GM19455 (cell line): ENCODE measurements around the gene C10orf105.

Source experiments
- ATAC-seq: cut with Tn5 transposase; IDR thresholded peaks from one replicate; pipeline ENCODE4 v1.9.1; 2021; ENCODE audit not compliant: unreplicated experiment

Gene C10orf105

DNA sequence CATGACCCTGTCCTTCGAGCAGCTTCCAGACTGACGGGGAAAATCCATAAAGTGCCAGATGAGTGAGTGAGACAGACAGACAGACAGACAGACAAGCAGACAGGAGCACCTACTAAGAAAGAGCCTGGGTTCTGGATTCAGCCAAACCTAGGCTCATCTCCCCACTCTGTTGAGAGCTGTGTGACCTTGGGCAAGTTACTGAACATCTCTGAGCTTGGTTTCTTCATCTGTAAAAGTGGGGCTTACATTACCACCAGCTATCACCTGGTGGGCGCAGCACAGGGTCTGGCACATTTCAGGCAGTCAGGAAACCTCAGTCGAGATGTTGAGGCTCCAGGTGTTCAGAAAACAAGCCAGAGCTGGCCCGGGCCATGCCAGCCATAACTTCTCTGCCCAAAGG, 37.6 kb downstream of the C10orf105 start:
- ATAC-seq: no peak

DNA sequence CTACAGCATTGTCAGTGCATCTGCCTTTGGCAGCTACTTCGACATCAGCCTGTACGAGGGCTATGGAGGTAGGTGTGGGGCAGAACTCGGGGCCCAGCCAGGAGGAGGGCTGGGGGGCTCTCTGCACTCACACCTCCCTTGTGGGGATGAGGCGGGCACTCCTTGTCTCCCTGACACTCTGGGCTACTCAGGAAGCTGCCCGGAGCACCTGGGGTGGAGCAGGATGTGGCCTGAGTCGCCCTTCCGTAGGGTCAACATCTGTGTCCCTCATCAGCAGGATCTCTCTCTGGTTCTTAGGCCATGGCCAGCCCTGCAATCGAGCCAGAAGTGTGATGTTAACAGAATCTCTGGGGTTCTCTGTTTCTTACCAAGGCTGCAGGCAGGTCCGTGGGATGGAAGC, 40.2 kb downstream of the C10orf105 start:
- no peak for ATAC-seq

DNA sequence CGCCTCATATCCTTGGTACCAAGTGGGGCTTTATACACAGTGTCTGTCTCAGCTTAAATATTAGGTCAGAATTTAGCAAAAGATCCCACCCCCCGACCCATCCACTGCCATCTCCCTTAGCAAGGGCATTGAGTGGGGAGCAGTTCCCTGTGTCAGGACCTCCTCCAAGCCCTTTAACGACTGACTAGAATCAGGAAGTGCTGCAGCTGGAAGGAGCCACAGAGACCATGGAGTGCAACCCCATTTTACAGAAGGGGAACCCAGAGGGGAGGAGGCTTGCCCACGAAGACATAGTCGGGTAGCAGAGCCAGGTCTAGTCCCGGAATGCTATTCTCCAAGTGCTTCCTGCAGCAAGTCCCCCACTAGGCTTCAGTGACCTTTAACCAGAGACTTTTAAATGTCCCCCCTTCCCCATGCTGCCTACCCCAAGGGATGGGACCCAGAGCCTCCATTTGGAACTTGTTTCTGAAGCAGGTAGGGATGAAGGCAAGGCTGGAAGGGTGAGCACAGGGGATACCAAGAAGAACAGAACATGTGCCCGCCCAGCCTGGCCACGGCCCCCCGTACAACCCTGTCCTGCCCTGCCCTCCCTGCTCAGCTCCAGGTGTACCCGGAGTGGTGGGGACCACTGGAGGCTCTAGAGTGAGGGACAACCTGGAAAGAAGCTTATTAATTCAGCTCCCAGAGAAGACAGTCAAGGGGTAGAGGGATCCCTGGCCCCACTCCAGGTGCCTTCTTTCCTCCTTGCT, 41.3 kb downstream of the C10orf105 start:
- ATAC-seq: no peak

DNA sequence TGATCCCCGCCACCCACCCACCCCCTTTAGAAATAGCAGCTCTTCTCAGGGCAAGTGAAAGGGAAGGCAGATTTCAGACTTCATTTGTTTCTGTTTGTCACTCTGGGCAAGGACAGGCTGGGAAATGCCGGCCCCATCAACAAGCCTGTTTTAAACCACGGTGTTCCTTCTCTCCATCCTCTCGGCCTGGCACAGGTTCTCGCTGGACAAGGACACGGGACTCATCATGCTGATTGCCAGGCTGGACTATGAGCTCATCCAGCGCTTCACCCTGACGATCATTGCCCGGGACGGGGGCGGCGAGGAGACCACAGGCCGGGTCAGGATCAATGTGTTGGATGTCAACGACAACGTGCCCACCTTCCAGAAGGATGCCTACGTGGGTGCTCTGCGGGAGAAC, 42.3 kb downstream of the C10orf105 start:
- no peak for ATAC-seq

DNA sequence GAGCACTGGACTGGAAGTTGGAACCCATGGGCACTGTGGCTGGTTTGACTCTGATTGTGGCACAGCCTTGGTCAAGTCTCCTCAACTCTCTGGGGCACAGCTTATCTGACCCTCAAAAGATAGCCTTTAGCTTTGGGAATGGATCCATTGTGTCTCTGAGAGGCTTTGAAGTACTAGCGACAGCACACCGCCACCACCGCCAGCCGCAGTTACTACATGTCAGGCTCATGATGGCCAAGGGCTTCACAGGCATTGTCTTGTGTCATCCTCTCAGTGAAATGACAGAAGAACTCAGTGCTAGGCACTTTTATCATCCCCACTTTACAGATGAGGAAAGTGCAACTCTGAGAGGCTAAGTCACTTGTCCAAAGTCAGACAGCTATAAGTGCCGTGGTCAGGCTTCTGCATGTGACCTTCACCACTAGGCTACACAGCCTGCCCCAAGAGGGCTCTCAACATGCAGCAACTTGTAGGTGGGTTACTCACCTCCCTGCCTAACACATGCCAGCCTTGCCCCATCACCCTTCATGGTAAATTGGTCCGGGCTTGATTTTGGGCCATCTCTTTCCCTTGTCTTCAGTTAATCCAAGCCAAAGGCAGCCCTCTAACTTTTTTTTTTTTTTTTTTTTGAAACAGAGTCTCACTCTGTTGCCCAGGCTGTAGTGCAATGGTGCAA, 44.1 kb downstream of the C10orf105 start:
- no peak for ATAC-seq

DNA sequence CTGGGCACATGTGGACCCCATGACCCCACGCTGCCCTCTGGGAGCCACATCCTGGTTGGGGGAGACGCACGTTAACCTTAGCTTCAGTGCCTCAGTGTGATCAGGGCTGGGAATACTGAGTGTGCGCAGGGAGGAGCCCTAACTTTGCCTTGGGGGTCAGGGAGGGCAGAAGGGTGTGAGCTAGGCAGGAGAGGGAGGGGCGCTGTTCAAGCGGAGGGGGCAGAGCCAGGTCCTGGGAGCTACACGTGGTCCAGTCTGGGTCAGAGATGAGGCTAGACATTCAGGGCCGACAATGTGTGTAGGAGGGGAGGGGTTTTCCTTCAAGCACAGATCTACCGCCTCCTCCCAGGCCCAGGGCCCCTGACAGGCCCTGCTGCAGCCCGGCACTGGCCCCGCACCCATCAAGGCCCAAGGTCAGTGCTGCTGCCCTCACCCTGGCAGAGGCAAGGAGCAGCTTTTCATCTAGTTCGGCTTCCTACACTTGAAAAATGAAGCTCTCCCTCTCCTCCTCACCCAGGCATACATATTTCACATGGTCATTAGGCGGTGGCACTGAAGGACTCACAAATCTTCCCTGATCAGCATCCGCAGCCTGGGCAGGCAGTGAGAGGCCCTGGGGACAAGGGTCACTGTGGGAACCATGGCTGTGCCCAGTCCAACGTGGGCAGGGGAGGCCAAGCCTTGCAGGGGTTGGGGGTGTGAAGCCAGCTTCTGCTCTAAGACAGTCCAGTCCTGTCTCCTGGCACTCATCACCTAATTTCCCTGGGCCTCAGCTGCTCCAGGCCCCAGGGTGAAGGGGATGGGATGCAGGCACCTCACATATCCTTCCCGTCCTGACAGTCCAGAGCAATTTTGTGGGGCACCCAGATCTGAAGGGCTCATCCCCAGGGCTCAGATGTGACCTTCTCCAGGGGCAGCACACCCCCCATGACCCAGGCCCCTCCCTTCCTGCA, 47.3 kb downstream of the C10orf105 start:
- no peak for ATAC-seq

DNA sequence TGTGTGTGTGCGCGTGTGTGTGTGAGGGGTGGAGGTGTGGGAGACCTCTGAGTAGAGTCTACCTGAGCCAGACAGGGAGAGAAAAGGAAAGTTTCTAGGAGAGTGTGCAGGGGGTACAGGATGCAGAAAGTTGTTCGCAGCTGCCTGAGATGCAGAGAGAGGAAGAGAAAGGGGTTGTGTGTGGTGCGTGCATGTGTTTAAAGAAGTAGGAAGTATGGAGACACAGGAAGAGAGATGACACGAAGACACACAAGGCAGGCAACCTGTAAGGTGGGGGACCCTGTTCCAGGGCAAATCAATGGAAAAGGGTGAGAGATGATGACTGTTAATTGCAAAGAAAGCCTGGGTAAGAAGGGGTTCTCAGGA, 52.2 kb downstream of the C10orf105 start:
- ATAC-seq: no peak

DNA sequence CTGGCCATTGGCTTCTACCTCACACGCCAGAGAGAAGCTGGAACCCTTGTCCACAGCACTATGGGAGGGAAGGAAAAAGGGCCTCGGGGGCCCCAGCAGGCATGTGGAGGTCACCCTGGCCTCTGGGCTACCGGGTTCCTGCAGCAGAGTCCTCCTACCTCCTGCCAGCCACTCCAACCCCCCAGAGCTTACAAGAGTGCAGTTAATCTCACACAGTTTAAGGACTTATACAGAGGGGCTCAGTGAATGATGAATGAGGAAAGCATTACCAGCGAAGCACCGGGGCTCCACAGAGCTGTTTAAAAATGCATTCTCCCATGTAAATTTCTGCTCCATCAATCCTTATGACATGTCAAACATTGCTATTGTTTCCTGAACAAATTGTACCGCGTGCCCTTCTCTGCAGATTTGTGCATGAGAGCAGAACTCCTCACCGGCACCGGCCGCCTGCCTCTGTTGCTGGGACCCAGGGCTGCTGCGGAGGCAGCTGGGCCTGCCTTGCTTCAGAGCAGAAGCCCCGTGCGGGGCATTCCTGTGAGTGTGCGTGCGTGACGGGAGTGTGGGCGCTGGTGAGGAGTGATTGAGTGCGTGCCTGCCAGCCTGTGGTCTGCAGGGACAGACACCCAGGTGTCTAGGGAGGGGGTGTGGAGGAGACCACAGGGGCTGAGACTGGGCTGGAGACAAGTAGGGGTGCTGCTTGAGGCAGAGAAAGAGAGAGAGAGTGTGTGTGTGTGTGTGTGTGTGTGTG, 52.8 kb downstream of the C10orf105 start:
- no peak for ATAC-seq

DNA sequence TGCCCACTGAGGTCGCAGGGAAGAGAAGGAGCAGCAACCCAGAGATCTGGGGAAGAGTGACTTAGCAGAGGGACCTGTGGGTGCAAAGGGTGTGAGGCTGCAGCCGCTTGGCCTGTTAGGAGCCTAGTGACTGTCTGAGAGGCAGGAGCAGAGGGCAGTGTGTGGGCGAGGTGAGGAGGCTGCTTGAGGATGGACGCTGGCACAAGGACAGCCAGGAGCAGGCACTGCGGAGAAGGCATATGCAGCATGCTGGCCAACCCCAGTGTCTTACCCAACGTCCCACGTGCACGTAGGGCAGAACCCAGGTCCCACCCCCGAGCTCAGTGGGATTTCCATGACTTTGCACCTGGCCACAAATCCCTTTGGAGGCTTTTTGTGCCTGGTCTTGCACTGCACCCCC, 54.1 kb downstream of the C10orf105 start:
- no peak for ATAC-seq

DNA sequence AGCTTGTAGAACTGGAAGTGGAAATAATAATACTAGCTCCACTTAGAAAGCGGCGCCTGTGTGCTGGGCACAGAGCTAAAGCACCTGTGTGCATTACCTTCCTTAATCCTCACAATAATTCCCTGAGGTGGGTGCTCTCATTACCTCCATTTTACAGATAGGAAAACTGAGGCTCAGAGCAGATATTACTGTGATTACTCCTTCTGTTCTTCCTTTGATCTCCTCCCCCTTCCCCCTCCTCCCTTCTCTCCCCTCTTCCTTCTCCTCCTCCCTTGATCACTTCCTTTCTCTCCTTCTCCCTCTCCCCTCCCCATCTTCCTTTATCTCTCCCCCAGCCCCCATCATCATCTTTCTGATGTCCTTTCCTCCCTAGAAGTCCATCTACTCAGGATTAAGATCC, 55.0 kb downstream of the C10orf105 start:
- no peak for ATAC-seq

DNA sequence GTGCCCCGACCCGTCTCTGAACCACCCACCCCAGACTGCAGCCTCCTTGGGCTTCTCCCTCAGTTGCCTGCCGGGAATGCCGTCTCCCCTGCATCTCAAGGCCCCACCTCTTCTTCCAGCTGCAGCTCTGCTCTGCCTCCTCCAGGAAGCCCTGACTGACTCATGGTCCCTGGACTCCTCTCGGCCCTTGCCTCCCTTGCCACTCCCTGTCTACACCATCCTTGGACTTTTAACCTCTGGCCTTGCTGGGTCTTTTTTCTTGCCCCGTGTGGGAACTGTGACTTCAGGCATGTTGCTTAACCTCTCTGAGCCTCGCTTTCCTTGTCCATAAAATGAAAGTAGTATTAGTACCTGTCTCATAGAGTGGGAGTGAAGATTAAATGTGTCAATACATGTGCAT, 56.3 kb downstream of the C10orf105 start:
- ATAC-seq: no peak

DNA sequence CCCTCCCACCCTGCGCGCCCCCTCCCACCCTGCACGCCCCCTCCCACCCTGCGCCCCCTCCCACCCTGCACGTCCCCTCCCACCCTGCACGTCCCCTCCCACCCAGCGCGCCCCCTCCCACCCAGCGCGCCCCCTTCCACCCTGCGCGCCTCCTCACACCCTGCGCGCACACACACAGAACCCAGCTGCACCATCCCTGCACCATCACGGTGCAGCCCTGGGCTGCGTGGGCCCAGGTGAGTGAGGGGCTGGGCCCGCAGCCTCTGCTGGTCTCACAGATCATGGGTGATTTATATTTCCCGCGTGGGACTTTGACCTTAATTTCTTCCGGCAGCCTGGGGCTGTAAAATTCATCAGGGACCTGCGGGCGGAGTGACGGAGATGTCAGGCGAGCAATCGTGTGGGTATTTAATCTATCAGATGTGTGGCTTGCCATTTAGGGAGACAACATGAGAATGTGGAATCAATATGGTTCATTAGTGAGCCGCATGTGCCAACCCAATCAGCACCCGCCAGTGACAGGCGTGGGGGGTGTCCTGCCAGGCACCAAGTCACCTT, 57.7 kb downstream of the C10orf105 start:
- ATAC-seq: no peak
